Gastrocnemius medialis (tissue), 4 donors: ENCODE data around the gene TAOK3. TPM values are rescaled to one million over a fixed set of nuclear protein-coding genes. Genes with fewer than 3 reads are reported as not detected.

Experiments used
- ATAC-seq, 2 donors: fragments of 150-250 bp; one replicate each; pipeline ENCODE4 v1.9.1; 2016
- DNase-seq, 2 donors: peaks; one replicate each; pipeline ENCODE4 v3.0.0-alpha.2; 2019
- H3K27ac ChIP-seq, 4 donors: fragments of 200-600 bp; sonication (generic); 1 replicate in 1 of 4; 2 replicates in 3 of 4; pipeline ENCODE4 v1.5.1; 2016 to 2018; ENCODE audit warnings: mild to moderate bottlenecking in 2 of 4, moderate library complexity in 1 of 4
- H3K27me3 ChIP-seq, 3 donors: fragments of 200-600 bp; sonication (generic) in 2 of 3; 1 replicate in 1 of 3; 2 replicates in 2 of 3; pipeline versions ENCODE4 v1.5.1 to v1.6.0; 2016 to 2019; ENCODE audit warnings: mild to moderate bottlenecking in 1 of 3, moderate library complexity in 1 of 3
- H3K36me3 ChIP-seq, 2 donors: fragments of 200-600 bp; sonication (generic) in 1 of 2; one replicate each; pipeline ENCODE4 v1.5.1; 2017 to 2018
- H3K4me1 ChIP-seq, 2 donors: fragments of 200-600 bp; sonication (generic) in 1 of 2; one replicate each; pipeline ENCODE4 v1.5.1; 2016 to 2017; ENCODE audit warnings: mild to moderate bottlenecking in 2 of 2
- H3K4me3 ChIP-seq, 4 donors: fragments of 200-600 bp; sonication (generic) in 3 of 4; 1 replicate in 1 of 4; 2 replicates in 3 of 4; pipeline ENCODE4 v1.5.1; 2016 to 2019; ENCODE audit warnings: mild to moderate bottlenecking in 2 of 4
- H3K9me3 ChIP-seq, 3 donors: fragments of 200-600 bp; sonication (generic) in 2 of 3; 1 replicate in 1 of 3; 2 replicates in 2 of 3; pipeline ENCODE4 v1.5.1; 2016 to 2019
- CTCF ChIP-seq, 5 experiments: fragments of 450-650 bp in 3 of 5; fragments of 200-600 bp in 2 of 5; sonication (generic) in 2 of 5; IDR thresholded peaks in 4 of 5; conservative IDR thresholded peaks in 1 of 5; 1 replicate in 4 of 5; 2 replicates in 1 of 5; pipeline ENCODE4 v1.5.1; 2016 to 2019; ENCODE audit warnings: antibody characterized with exemption in 5 of 5, mild to moderate bottlenecking in 3 of 5, moderate library complexity in 3 of 5
- POLR2A ChIP-seq, 2 donors: fragments of 450-650 bp; IDR thresholded peaks; one replicate each; pipeline ENCODE4 v1.6.1; 2017; ENCODE audit warnings: antibody characterized with exemption in 2 of 2, mild to moderate bottlenecking in 2 of 2, moderate library complexity in 2 of 2
- in situ Hi-C, 4 donors: fragments of 200-750 bp; cut with MboI; loops; one replicate each; pipeline versions ENCODE4 v1.15.0 to v1.8.0; 2017; ENCODE audit warnings: low sequenced_read_pairs in 4 of 4
- intact Hi-C: fragments of 100-400 bp; cut with DNase I; formaldehyde crosslinking; loops from one replicate; pipeline ENCODE4 v1.15.1; 2023; ENCODE audit warnings: low total_unique reads
- total RNA-seq, 4 donors: library from RNA; depleted of rRNA; stranded (reverse); fragments of >200 nt; gene quantifications; one replicate each; pipeline versions ENCODE4 v1.1.0 to v1.2.3, GENCODE V29; 2016

TAOK3 gene
- total RNA-seq, 4 donors from 2014 or later, result 13.5 to 24.5 (median 15.1) TPM

GRCh38 chr12:118328486-118329330 is 44.0 kb downstream of the TAOK3 start:
- no peak for DNase-seq

GRCh38 chr12:118327391-118327790 is 45.3 kb downstream of the TAOK3 start:
- H3K36me3 ChIP-seq, result no peaks in the 10 kb centered on the region
- no peak for DNase-seq
- H3K4me3 ChIP-seq, result no peak overlapping the region
- no peaks in the 10 kb centered on the region for H3K27me3 ChIP-seq
- H3K4me1 ChIP-seq, result peaks cover 10 to 22% of the 10 kb centered on the region in 2 donors
- no peak overlapping the region for H3K27ac ChIP-seq
- TF ChIP-seq POLR2A (IDR thresholded peaks at IDR 0.05), result no peak
- TF ChIP-seq CTCF (IDR thresholded peaks at IDR 0.05 in 4 of 5, conservative IDR thresholded peaks at IDR 0.05 in 1 of 5), result no peak
- intact Hi-C loops, result no loop called here
- H3K9me3 ChIP-seq, result no peaks in the 10 kb centered on the region
- in situ Hi-C loops, result no loop called here
- ATAC-seq, result no peak

More at GRCh38 chr12:118328486-118329330, 44.0 kb downstream of the TAOK3 start:
- in situ Hi-C loops (no loop called here), intact Hi-C loops (no loop called here)
- no peak for ATAC-seq
- peaks cover 10 to 22% of the 10 kb centered on the region in 2 donors for H3K4me1 ChIP-seq
- TF ChIP-seq POLR2A (IDR thresholded peaks at IDR 0.05) (no peak), CTCF (IDR thresholded peaks at IDR 0.05 in 4 of 5, conservative IDR thresholded peaks at IDR 0.05 in 1 of 5) (no peak)
- no peak overlapping the region for H3K4me3 ChIP-seq
- H3K9me3 ChIP-seq, result no peaks in the 10 kb centered on the region
- no peak overlapping the region for H3K27ac ChIP-seq
- H3K36me3 ChIP-seq, result no peaks in the 10 kb centered on the region
- no peaks in the 10 kb centered on the region for H3K27me3 ChIP-seq

- ATAC-seq (no peak), DNase-seq (no peak)
- Histone ChIP-seq H3K27me3 (no peaks in the 10 kb centered on the region), H3K4me3 (no peak overlapping the region), H3K27ac (no peak overlapping the region), H3K4me1 (peaks cover 10 to 22% of the 10 kb centered on the region in 2 donors), H3K36me3 (no peaks in the 10 kb centered on the region), H3K9me3 (no peaks in the 10 kb centered on the region)
- intact Hi-C loops, result no loop called here
- no peak for TF ChIP-seq CTCF (IDR thresholded peaks at IDR 0.05 in 4 of 5, conservative IDR thresholded peaks at IDR 0.05 in 1 of 5)
- no peak for TF ChIP-seq POLR2A (IDR thresholded peaks at IDR 0.05)
- in situ Hi-C loops, result no loop called here
These were observed 45.7 kb downstream of the TAOK3 start for GRCh38 chr12:118326991-118327390.

GRCh38 chr12:118325081-118325480 is 47.6 kb downstream of the TAOK3 start:
- H3K27ac ChIP-seq, result no peak overlapping the region
- no peak for ATAC-seq
- no peaks in the 10 kb centered on the region for H3K36me3 ChIP-seq
- H3K9me3 ChIP-seq, result no peaks in the 10 kb centered on the region
- peaks cover 10 to 19% of the 10 kb centered on the region in 2 donors for H3K4me1 ChIP-seq
- TF ChIP-seq POLR2A (IDR thresholded peaks at IDR 0.05), result no peak
- no peak for TF ChIP-seq CTCF (IDR thresholded peaks at IDR 0.05 in 4 of 5, conservative IDR thresholded peaks at IDR 0.05 in 1 of 5)
- no peak for DNase-seq
- intact Hi-C loops, result no loop called here
- H3K27me3 ChIP-seq, result no peaks in the 10 kb centered on the region
- H3K4me3 ChIP-seq, result no peak overlapping the region
- in situ Hi-C loops, result no loop called here
